CD4-positive, alpha-beta T cell (primary cell): ENCODE measurements around the gene PIBF1. TPM values are rescaled to one million over a fixed set of nuclear protein-coding genes. Genes with fewer than 3 reads are reported as not detected.

Experiments used
- ATAC-seq: fragments of 200-7000 bp; cut with Tn5 transposase; one replicate; pipeline ENCODE4 v1.10.0; 2022; ENCODE audit warnings: mild to moderate bottlenecking; ENCODE audit not compliant: poor library complexity
- CTCF ChIA-PET: fragments of 350-600 bp; sonication (Branson Sonifier 250); formaldehyde crosslinking; loops from one replicate; lab custom pipeline; 2021; ENCODE audit warnings: antibody characterized with exemption, inconsistent platforms; lab: Charles Lee
- POLR2A ChIA-PET: fragments of 350-600 bp; sonication (Branson Sonifier 250); formaldehyde crosslinking; loops from one replicate; lab custom pipeline; 2021; ENCODE audit warnings: antibody characterized with exemption, inconsistent platforms; lab: Charles Lee
- DNase-seq, 14 experiments: peaks; one replicate each; pipeline ENCODE4 v3.0.0-alpha.2; 2013 to 2020; ENCODE audit warnings: mixed read lengths in 2 of 14
- H3K27ac ChIP-seq, 2 donors: one replicate each; pipeline versions ENCODE4 v1.5.1 to v1.7.0; 2013; ENCODE audit warnings: low read length in 2 of 2, low read depth in 1 of 2, mild to moderate bottlenecking in 1 of 2
- H3K27me3 ChIP-seq, 2 experiments: 1 replicate in 1 of 2; 2 replicates in 1 of 2; pipeline versions ENCODE4 v1.6.1 to v1.7.0; 2013; ENCODE audit warnings: low read length in 2 of 2, control low read depth in 1 of 2, mild to moderate bottlenecking in 1 of 2, moderate library complexity in 1 of 2; ENCODE audit not compliant: insufficient read depth in 2 of 2, control insufficient read depth in 1 of 2
- H3K36me3 ChIP-seq: one replicate; pipeline ENCODE4 v1.6.1; 2013; ENCODE audit warnings: low read length, control low read depth; ENCODE audit not compliant: insufficient read depth
- H3K4me1 ChIP-seq: one replicate; pipeline ENCODE4 v1.6.1; 2013; ENCODE audit warnings: low read length, control low read depth; ENCODE audit not compliant: insufficient read depth
- H3K4me3 ChIP-seq: one replicate; pipeline ENCODE4 v1.5.1; 2013; ENCODE audit warnings: mild to moderate bottlenecking, low read length, moderate library complexity
- H3K9me3 ChIP-seq, 2 experiments: 1 replicate in 1 of 2; 2 replicates in 1 of 2; pipeline versions ENCODE4 v1.6.1 to v1.7.0; 2013; ENCODE audit warnings: low read length in 2 of 2, mild to moderate bottlenecking in 2 of 2, control low read depth in 1 of 2, moderate library complexity in 1 of 2; ENCODE audit not compliant: control insufficient read depth in 1 of 2, insufficient read depth in 1 of 2
- H3K27ac Mint-ChIP-seq: one replicate; pipeline ENCODE4 v1.8.0; 2020; ENCODE audit warnings: mixed read lengths
- H3K27me3 Mint-ChIP-seq: one replicate; pipeline ENCODE4 v1.8.0; 2021; ENCODE audit warnings: mixed read lengths
- H3K36me3 Mint-ChIP-seq: one replicate; pipeline ENCODE4 v1.8.0; 2021; ENCODE audit warnings: low read depth, mixed read lengths
- H3K4me1 Mint-ChIP-seq: one replicate; pipeline ENCODE4 v1.8.0; 2021; ENCODE audit warnings: low read depth, mixed read lengths
- H3K4me3 Mint-ChIP-seq: one replicate; pipeline ENCODE4 v1.8.0; 2020; ENCODE audit warnings: mild to moderate bottlenecking, mixed read lengths
- H3K9me3 Mint-ChIP-seq: one replicate; pipeline ENCODE4 v1.8.0; 2020; ENCODE audit warnings: mixed read lengths
- CTCF ChIP-seq: fragments of 200-600 bp; IDR thresholded peaks from one replicate; pipeline ENCODE4 v1.8.0; 2022; ENCODE audit warnings: antibody characterized with exemption, mild to moderate bottlenecking
- intact Hi-C, 2 experiments: fragments of 100-400 bp; cut with DNase I in 1 of 2; cut with micrococcal nuclease in 1 of 2; formaldehyde crosslinking; loops; one replicate each; pipeline versions ENCODE4 v1.15.1 to v1.9.0; 2023 to 2025; cut with DNase I, micrococcal nuclease
- total RNA-seq, 174 experiments: library from RNA in 2 of 174; stranded (reverse) in 2 of 174; gene quantifications; one replicate each; pipeline ENCODE4 v1.2.3 and lab custom pipeline; 2021 to 2026

PIBF1 gene
- total RNA-seq, 2 experiments from 2014 or later: 22.6 to 22.7 TPM

DNA sequence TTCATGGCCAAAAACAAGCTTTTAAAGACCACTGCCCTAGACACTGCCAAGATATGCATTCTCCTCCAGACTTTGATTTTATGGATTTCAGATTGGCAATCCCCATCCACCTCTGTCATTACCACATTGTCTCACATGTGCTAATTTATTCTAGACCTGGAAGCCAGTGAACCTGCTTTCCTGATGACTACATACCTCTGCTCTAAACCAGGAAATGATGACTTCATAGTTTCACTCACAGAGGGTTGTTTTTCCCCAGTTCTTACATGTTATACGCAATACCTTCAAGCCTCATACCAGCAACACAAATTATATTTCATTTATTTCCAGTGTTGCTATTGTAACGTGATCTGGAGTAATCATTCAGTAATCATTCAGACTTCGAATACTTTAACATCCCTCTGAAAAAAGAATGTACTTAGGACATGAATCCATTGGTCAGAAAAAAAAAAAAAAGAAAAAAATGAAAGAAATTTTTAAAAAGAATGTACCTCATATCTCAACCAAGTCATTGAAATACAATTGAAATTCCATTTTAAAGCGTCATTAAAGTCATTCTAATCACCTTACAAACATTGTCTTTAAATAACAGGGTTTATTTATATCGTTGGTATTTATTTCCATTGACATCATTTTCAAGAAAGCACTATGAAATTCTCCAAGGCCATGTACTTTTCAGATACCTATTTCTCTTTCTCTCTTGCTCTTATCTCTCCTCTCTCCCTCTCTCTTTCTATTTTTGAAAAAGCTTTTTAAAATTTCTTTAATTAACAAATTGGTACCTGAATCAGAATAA is 243.5 kb downstream of the PIBF1 start:
- peaks cover 2% of the 10 kb centered on the region for H3K36me3 Mint-ChIP-seq
- no peak for TF ChIP-seq CTCF
- H3K4me1 ChIP-seq: no peaks in the 10 kb centered on the region
- no peaks in the 10 kb centered on the region for H3K27me3 Mint-ChIP-seq
- no peak overlapping the region for H3K27ac ChIP-seq
- CTCF ChIA-PET: interaction anchor here (1.2 kb wide), 1 partner anchor 11 kb away, joined by 3 read pairs; no protein-coding TSS in a partner anchor
- intact Hi-C loops: no loop called here
- no peaks in the 10 kb centered on the region for H3K9me3 Mint-ChIP-seq
- H3K36me3 ChIP-seq: no peaks in the 10 kb centered on the region
- no peaks in the 10 kb centered on the region for H3K4me1 Mint-ChIP-seq
- POLR2A ChIA-PET: no interaction called here
- no peaks in the 10 kb centered on the region for H3K9me3 ChIP-seq
- ATAC-seq (no peak), DNase-seq (no peak)
- no peaks in the 10 kb centered on the region for H3K27me3 ChIP-seq
- H3K27ac Mint-ChIP-seq: no peak overlapping the region
- H3K4me3 ChIP-seq: no peak overlapping the region
- no peak overlapping the region for H3K4me3 Mint-ChIP-seq

GRCh38 chr13:73034901-73035300 is 253.0 kb downstream of the PIBF1 start:
- Histone ChIP-seq H3K36me3 (no peaks in the 10 kb centered on the region), H3K4me3 (no peak overlapping the region), H3K4me1 (no peaks in the 10 kb centered on the region), H3K27me3 (no peaks in the 10 kb centered on the region), H3K27ac (no peak overlapping the region), H3K9me3 (no peaks in the 10 kb centered on the region)
- ChIA-PET POLR2A (no interaction called here), CTCF (no interaction called here)
- DNase-seq: no peak
- Mint-ChIP-seq H3K27me3 (no peaks in the 10 kb centered on the region), H3K4me1 (no peaks in the 10 kb centered on the region), H3K27ac (no peak overlapping the region), H3K4me3 (no peak overlapping the region), H3K36me3 (no peaks in the 10 kb centered on the region), H3K9me3 (no peaks in the 10 kb centered on the region)
- intact Hi-C loops: no loop called here
- no peak for ATAC-seq
- no peak for TF ChIP-seq CTCF

DNA sequence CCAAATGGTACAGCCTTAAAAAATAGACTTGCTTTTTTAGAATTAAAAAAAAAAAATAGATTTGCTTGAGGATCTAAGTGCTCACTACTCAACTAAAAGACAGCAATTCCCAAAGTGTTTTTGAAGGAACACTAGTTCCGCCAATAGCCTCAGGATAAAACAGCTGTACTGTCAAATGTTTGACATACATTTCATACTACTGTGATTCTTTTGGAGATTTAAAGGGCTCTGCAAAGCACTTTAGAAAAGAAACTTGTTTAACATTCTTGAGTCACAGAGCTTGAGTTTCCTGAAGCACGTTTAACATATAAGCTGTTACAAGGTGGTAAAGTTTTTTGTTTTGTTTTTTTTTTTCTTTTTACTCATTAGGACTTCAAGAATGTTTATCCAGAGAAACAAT is 253.7 kb downstream of the PIBF1 start:
- no peak overlapping the region for H3K27ac ChIP-seq
- POLR2A ChIA-PET: interaction anchor here (1.5 kb wide), 1 partner anchor 23 kb away, joined by 3 read pairs; the partner anchor contains the start of gene KLF5
- H3K27ac Mint-ChIP-seq: no peak overlapping the region

More for the DNA sequence above, 253.7 kb downstream of the PIBF1 start:
- Mint-ChIP-seq H3K9me3 (no peaks in the 10 kb centered on the region), H3K27me3 (no peaks in the 10 kb centered on the region), H3K36me3 (no peaks in the 10 kb centered on the region), H3K4me3 (no peak overlapping the region), H3K4me1 (no peaks in the 10 kb centered on the region)
- H3K4me3 ChIP-seq: no peak overlapping the region
- no peaks in the 10 kb centered on the region for H3K4me1 ChIP-seq
- ATAC-seq (no peak), DNase-seq (no peak)
- H3K27me3 ChIP-seq: no peaks in the 10 kb centered on the region
- intact Hi-C loops: no loop called here
- no peaks in the 10 kb centered on the region for H3K36me3 ChIP-seq
- TF ChIP-seq CTCF: no peak
- no peaks in the 10 kb centered on the region for H3K9me3 ChIP-seq
- CTCF ChIA-PET: interaction anchor here (1.3 kb wide), 1 partner anchor 11 kb away, joined by 3 read pairs; no protein-coding TSS in a partner anchor
